ENCODE measurements around the gene KBTBD12.

DNA sequence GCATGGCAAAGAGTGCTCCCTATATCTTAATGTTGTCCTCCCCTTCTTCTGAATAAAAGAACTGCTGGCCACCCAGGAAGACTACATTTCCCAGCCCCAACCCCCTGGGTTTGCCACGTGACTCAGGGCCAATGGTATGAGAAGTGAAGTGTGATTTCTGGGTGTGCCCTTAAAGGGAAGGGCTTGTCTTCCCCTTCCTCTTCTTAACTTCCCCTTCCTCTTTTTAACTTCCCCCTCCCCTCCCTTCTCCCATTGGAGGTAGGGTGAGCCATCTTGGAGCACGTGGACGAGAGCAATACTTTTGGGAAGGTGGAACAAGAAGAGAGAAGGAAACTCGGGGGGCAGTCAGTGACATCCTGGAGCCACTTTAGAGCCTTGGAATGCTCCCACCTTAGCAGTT, 6.8 kb upstream of the KBTBD12 start:
- TF ChIP-seq JUN (IDR thresholded peaks at IDR 0.05) (no peak), HOXA7 (CRISPR knock-in tag; IDR thresholded peaks at IDR 0.05) (no peak), POLR2A (IDR thresholded peaks at IDR 0.05; ENCODE audit: low read length) (no peak), ZSCAN20 (CRISPR knock-in tag; IDR thresholded peaks at IDR 0.05) (no peak), SREBF2 (IDR thresholded peaks at IDR 0.05) (no peak), SMC3 (IDR thresholded peaks at IDR 0.05) (no peak), NR3C1 (IDR thresholded peaks at IDR 0.05) (no peak)
- TF ChIP-seq, protein P1, sequence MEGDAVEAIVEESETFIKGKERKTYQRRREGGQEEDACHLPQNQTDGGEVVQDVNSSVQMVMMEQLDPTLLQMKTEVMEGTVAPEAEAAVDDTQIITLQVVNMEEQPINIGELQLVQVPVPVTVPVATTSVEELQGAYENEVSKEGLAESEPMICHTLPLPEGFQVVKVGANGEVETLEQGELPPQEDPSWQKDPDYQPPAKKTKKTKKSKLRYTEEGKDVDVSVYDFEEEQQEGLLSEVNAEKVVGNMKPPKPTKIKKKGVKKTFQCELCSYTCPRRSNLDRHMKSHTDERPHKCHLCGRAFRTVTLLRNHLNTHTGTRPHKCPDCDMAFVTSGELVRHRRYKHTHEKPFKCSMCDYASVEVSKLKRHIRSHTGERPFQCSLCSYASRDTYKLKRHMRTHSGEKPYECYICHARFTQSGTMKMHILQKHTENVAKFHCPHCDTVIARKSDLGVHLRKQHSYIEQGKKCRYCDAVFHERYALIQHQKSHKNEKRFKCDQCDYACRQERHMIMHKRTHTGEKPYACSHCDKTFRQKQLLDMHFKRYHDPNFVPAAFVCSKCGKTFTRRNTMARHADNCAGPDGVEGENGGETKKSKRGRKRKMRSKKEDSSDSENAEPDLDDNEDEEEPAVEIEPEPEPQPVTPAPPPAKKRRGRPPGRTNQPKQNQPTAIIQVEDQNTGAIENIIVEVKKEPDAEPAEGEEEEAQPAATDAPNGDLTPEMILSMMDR (IDR thresholded peaks at IDR 0.05) = no peak

Data from A549 (cell line).